ENCODE measurements around the gene MAML1.

DNA sequence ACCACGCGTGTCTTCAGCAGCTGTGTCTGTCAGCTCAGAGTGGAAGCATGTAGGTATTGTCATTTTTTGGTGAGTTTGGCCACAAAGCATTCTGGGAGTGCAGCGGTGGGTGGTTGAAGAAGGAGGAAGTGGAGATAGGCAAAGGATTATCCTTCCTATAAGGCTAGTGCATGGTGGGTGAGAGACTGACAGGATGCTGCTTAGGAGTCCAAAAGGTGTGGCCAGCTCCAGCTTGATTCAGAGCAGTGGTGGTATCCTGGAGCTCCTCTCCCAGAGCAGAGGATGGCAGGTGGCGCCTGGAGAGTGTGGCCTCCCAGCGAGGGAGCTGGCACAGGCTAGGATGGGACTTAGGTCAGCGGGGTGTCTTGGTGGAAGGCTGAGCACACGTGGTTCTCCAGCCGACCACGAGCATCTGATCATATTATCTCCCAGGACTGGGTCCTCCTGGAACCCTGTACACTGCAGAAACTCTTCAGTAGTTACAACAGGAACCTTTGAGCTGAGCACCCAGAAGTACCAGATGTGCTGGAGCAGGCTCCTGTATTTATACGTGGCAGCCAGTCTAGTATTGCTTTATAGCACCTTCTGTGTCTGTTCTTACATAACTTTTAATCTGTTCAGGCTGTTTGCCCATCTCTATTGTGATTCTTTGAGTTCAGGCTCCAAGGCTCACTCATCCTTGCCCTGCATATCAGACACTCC lies 29.6 kb downstream of the MAML1 start:
- no peak for TF ChIP-seq CTCF (IDR thresholded peaks at IDR 0.05)
- TF ChIP-seq POLR2A (IDR thresholded peaks at IDR 0.05), result no peak
